ENCODE data around the gene KPTN. TPM values are rescaled to one million over a fixed set of nuclear protein-coding genes. Genes with fewer than 3 reads are reported as not detected.

KPTN gene
- total RNA-seq, 8 experiments from 2014 or later = 5.5 to 24.9 (median 9.6) TPM

DNA sequence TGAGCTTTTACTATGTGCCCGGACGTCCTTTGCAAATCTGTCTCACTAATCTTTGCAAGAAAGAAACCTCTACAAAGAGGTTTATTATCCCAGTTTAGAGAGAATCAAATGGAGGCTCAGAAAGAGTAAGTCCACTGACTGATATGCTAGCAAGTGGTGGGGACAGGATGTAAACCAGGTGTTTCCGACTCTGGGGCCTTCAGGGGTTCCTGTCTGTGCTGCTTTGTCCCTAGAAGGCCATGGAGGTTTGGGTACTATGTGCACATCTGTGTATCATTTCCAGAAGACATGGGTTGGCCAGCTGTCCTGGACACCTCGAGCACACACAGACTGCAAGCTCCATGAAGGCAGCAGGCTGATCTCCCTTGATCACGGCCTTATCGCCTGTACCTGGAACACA, 1.2 kb upstream of the KPTN start:
- peaks cover 11 to 20% of the 10 kb centered on the region in 2 donors for H3K4me1 ChIP-seq (replicated peaks in 1 of 2)
- ATAC-seq (replicated peaks in 6 of 8) = no peak
- H3K27ac ChIP-seq = no peak overlapping the region
- WGBS, 10 experiments = 77 to 100% (median 95%) methylated on average over 2 to 4 of the region's 6 CpGs; no CpG with 5 or more reads in 3 of the 10 experiments
- no peak overlapping the region for H3K4me3 ChIP-seq
- in situ Hi-C loops (cut with MboI; ENCODE audit: low pct_unique_long_range_greater_than_20kb in 2 of 9, low sequenced_read_pairs in 9 of 9, unreplicated experiment in 9 of 9) = no loop called here

- no peak for ATAC-seq (replicated peaks in 6 of 8)
- in situ Hi-C loops (cut with MboI; ENCODE audit: low pct_unique_long_range_greater_than_20kb in 2 of 9, low sequenced_read_pairs in 9 of 9, unreplicated experiment in 9 of 9) = no loop called here
- H3K27ac ChIP-seq = no peak overlapping the region
These were observed 819 bp downstream of the KPTN start for GRCh38 chr19:47483200-47483599.

DNA sequence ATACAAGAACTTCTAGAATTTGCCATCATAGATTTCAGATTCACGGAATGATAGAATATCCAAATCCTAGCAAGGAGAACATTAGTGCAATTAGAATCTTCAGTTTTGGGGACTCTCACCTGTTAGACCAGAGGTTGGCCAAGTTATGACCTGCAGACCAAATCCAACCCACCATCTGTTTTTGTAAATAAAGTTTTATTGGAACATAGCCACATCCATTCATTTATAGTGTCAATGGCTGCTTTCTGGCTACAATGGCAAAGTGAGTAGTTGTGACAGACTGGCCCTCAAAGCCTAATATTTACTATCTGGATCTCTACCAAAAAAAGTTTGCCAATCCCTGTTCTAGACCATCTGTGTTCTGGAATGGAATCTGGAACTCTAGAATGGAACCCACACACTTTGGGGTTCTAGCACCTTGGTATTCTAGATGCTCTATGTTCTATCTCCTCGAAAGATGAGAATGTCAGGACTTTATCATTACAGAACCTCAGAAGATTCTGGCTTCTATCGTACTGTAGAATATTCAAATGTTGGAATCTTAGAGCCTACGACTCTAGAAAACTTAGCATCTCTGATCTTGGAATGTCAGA, 2.5 kb downstream of the KPTN start:
- in situ Hi-C loops (cut with MboI; ENCODE audit: low pct_unique_long_range_greater_than_20kb in 2 of 9, low sequenced_read_pairs in 9 of 9, unreplicated experiment in 9 of 9) = no loop called here
- no peak for ATAC-seq (replicated peaks in 6 of 8)
- H3K4me1 ChIP-seq (replicated peaks in 1 of 2) = peaks cover 4 to 13% of the 10 kb centered on the region in 2 donors
- WGBS, 10 experiments = 83 to 100% (median 100%) methylated on average over 1 to 4 of the region's 4 CpGs; no CpG with 5 or more reads in 1 of the 10 experiments
- no peak overlapping the region for H3K27ac ChIP-seq
- no peak overlapping the region for H3K4me3 ChIP-seq

More at GRCh38 chr19:47483200-47483599, 819 bp downstream of the KPTN start:
- Histone ChIP-seq H3K4me3 (peak overlapping the region in 2 of 5 donors; percentile 64 to 67), H3K4me1 (replicated peaks in 1 of 2) (peaks cover 11 to 22% of the 10 kb centered on the region in 2 donors)
- 100% methylated on average over 1 of the region's 15 CpGs; no CpG with 5 or more reads in 8 of the 10 experiments for WGBS, 10 experiments

GRCh38 chr19:47480658-47481057, 3.4 kb downstream of the KPTN start:
- Histone ChIP-seq H3K4me3 (no peak overlapping the region), H3K4me1 (replicated peaks in 1 of 2) (peaks cover 4 to 9% of the 10 kb centered on the region in 2 donors), H3K27ac (peak overlapping the region in 1 of 2 donors; percentile 6)
- WGBS, 10 experiments = 56 to 95% (median 83%) methylated on average over 3 to 9 of the region's 16 CpGs; no CpG with 5 or more reads in 4 of the 10 experiments
- in situ Hi-C loops (cut with MboI; ENCODE audit: low pct_unique_long_range_greater_than_20kb in 2 of 9, low sequenced_read_pairs in 9 of 9, unreplicated experiment in 9 of 9) = no loop called here
- no peak for ATAC-seq (replicated peaks in 6 of 8)

DNA sequence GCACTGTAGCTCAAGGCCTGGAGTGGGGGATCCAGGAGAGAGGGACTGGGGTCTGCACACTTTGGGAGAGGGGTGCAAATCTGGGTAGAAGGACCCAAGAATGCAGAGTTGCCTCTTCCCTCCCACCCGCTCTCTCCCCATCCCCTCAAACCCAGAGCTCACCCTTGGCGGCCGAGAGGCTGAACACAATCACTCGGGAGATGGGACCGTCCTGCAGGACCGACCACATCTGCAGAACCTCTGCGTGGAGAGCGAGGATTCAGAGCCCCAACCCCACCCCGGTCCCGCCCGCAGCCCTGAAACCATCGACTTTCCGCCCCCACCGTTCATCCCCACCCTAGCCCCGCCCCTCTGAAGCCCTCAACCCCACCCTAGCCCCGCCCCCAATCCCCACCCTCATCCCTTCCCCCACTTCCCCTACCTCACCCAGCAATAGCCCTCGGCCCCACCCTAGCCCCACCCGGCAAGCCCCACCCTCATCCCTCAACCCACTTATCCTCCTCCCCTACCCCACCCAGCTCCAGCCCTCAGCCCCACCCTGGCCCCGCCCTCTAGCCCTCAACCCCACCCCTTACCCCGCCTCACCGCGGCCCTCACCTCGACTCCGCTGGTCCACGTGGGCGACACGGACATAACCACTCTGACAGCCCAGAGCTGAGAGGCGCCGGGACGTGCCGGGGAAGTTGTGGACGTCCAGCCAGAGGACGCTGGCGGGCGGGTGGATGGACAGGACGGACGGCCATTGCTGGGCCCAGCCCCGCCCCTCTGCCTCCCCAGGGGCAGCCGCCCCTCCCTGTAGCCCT, 4.1 kb downstream of the KPTN start:
- Histone ChIP-seq H3K4me3 (no peak overlapping the region), H3K27ac (no peak overlapping the region), H3K4me1 (replicated peaks in 1 of 2) (peaks cover 3 to 9% of the 10 kb centered on the region in 2 donors)
- in situ Hi-C loops (cut with MboI; ENCODE audit: low pct_unique_long_range_greater_than_20kb in 2 of 9, low sequenced_read_pairs in 9 of 9, unreplicated experiment in 9 of 9) = no loop called here
- ATAC-seq (replicated peaks in 6 of 8) = peak in 5 of 8 experiments; percentile 2 to 67 (median 56)
- WGBS, 10 experiments = no CpG with 5 or more reads among the region's 39 CpGs

GRCh38 chr19:47476438-47476972, 7.5 kb downstream of the KPTN start:
- H3K4me1 ChIP-seq (replicated peaks in 1 of 2) = peaks cover 4 to 7% of the 10 kb centered on the region in 2 donors
- WGBS, 10 experiments = 92 to 100% methylated on average over 1 to 2 of the region's 17 CpGs; no CpG with 5 or more reads in 8 of the 10 experiments
- no peak overlapping the region for H3K27ac ChIP-seq
- H3K4me3 ChIP-seq = no peak overlapping the region
- in situ Hi-C loops (cut with MboI; ENCODE audit: low pct_unique_long_range_greater_than_20kb in 2 of 9, low sequenced_read_pairs in 9 of 9, unreplicated experiment in 9 of 9) = no loop called here
- no peak for ATAC-seq (replicated peaks in 6 of 8)

DNA sequence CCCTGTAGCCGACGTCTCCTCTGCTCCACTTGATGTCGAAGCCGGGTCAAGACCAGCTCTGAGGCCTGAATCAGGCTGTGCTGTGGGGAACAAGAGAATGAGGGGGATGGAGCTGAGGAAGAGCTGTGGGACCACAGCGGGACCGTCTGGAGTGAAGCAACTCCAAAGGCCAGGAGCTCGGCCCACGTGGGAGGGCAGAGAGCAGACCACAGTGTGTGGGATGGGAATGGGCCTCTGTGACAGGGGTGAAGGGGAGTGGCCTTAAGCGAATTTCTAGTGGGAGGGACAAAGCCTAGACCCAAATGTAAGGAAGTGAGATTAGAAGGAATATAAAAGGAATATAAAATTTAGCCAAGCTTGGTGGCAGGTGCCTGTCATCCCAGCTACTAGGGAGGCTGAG, 8.6 kb downstream of the KPTN start:
- no peak overlapping the region for H3K27ac ChIP-seq
- 20 to 79% (median 63%) methylated on average over 1 to 5 of the region's 9 CpGs; no CpG with 5 or more reads in 3 of the 10 experiments for WGBS, 10 experiments
- in situ Hi-C loops (cut with MboI; ENCODE audit: low pct_unique_long_range_greater_than_20kb in 2 of 9, low sequenced_read_pairs in 9 of 9, unreplicated experiment in 9 of 9) = no loop called here
- H3K4me1 ChIP-seq (replicated peaks in 1 of 2) = peaks cover 4 to 16% of the 10 kb centered on the region in 2 donors
- no peak overlapping the region for H3K4me3 ChIP-seq
- no peak for ATAC-seq (replicated peaks in 6 of 8)

- peaks cover 16 to 29% of the 10 kb centered on the region in 2 donors for H3K4me1 ChIP-seq (replicated peaks in 1 of 2)
- H3K27ac ChIP-seq = no peak overlapping the region
- in situ Hi-C loops (cut with MboI; ENCODE audit: low pct_unique_long_range_greater_than_20kb in 2 of 9, low sequenced_read_pairs in 9 of 9, unreplicated experiment in 9 of 9) = no loop called here
- no peak for ATAC-seq (replicated peaks in 6 of 8)
- no peak overlapping the region for H3K4me3 ChIP-seq
- 60 to 68% methylated on average over 1 to 4 of the region's 10 CpGs; no CpG with 5 or more reads in 8 of the 10 experiments for WGBS, 10 experiments
These were observed 10.7 kb downstream of the KPTN start for GRCh38 chr19:47473336-47473735.

- H3K4me1 ChIP-seq (replicated peaks in 1 of 2) = peaks cover 16 to 29% of the 10 kb centered on the region in 2 donors
- in situ Hi-C loops (cut with MboI; ENCODE audit: low pct_unique_long_range_greater_than_20kb in 2 of 9, low sequenced_read_pairs in 9 of 9, unreplicated experiment in 9 of 9) = no loop called here
- H3K4me3 ChIP-seq = peak within 1 kb of the TSS; percentile 39 to 47 (median 45)
- H3K27ac ChIP-seq = no peak within 1 kb of the TSS
- ATAC-seq (replicated peaks in 6 of 8) = peak; percentile 61 to 80 (median 78)
- 0 to 60% (median 20%) methylated on average over 1 to 6 of the region's 29 CpGs; no CpG with 5 or more reads in 4 of the 10 experiments for WGBS, 10 experiments
These were observed 12.1 kb downstream of the KPTN start, which contains the start of gene SLC8A2 for GRCh38 chr19:47471733-47472457. Gene SLC8A2 (minus strand): TSS chr19:47471893. CDS start chr19:47466403, 5,490 bp downstream.

DNA sequence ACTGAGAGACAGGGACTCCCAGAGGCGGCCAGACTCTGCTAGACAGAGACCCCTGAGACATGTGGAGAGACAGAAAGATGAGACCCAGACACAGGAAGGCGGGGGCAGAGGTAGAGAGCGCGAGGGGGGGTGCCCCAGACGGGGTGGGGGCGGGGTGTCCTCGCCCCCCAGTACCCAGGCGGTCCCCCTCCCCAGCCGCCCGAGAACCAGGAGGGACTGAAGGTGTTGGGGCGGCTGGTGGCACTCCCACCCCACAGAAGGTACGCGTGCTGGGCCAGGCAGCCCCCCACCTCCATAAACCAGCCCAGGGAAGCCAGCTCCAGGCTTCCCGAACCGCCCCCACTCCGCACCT, 12.7 kb downstream of the KPTN start:
- peak in 3 of 8 experiments; percentile 0 to 5 (median 4) for ATAC-seq (replicated peaks in 6 of 8)
- H3K27ac ChIP-seq = no peak overlapping the region
- 0 to 29% methylated on average over 1 of the region's 16 CpGs; no CpG with 5 or more reads in 8 of the 10 experiments for WGBS, 10 experiments
- peaks cover 16 to 29% of the 10 kb centered on the region in 2 donors for H3K4me1 ChIP-seq (replicated peaks in 1 of 2)
- in situ Hi-C loops (cut with MboI; ENCODE audit: low pct_unique_long_range_greater_than_20kb in 2 of 9, low sequenced_read_pairs in 9 of 9, unreplicated experiment in 9 of 9) = no loop called here
- H3K4me3 ChIP-seq = peak overlapping the region; percentile 39 to 47 (median 45)

- H3K27ac ChIP-seq = no peak overlapping the region
- no peak for ATAC-seq (replicated peaks in 6 of 8)
- 0 to 30% (median 13%) methylated on average over 1 to 6 of the region's 13 CpGs; no CpG with 5 or more reads in 1 of the 10 experiments for WGBS, 10 experiments
These were observed 13.4 kb downstream of the KPTN start for GRCh38 chr19:47470447-47471195.

DNA sequence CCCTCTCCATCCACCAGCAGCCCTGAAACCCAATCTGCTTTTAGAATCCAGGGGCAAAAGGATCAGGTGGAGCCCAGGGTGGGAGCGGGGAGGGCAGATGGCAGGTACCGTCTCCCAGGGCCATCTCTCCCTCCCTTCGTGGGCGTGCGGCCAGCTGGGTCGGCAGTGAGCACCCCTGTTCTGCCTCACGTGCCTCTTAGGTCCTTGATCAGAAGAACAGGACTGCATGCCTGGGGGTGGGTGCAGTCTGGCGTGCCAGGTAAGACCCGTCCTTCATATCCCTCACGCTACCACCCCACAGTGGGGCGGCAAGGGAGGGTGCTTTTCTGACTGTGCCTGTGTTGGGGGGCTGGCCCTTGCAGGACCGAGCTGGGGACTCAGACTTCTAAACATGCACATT, 14.3 kb downstream of the KPTN start:
- Histone ChIP-seq H3K4me1 (replicated peaks in 1 of 2) (peaks cover 27 to 36% of the 10 kb centered on the region in 2 donors), H3K4me3 (peak overlapping the region in 3 of 5 donors; percentile 6 to 45 (median 40)), H3K27ac (no peak overlapping the region)
- in situ Hi-C loops (cut with MboI; ENCODE audit: low pct_unique_long_range_greater_than_20kb in 2 of 9, low sequenced_read_pairs in 9 of 9, unreplicated experiment in 9 of 9) = no loop called here
- ATAC-seq (replicated peaks in 6 of 8) = peak in 1 of 8 experiments; percentile 1
- 0 to 33% (median 10%) methylated on average over 2 to 3 of the region's 12 CpGs; no CpG with 5 or more reads in 6 of the 10 experiments for WGBS, 10 experiments

More at GRCh38 chr19:47470447-47471195, 13.4 kb downstream of the KPTN start:
- peaks cover 20 to 29% of the 10 kb centered on the region in 2 donors for H3K4me1 ChIP-seq (replicated peaks in 1 of 2)
- in situ Hi-C loops (cut with MboI; ENCODE audit: low pct_unique_long_range_greater_than_20kb in 2 of 9, low sequenced_read_pairs in 9 of 9, unreplicated experiment in 9 of 9) = no loop called here
- H3K4me3 ChIP-seq = peak overlapping the region; percentile 39 to 47 (median 45)

Measured in motor neuron (in vitro differentiated cells).